K562 treated with DMSO at 1 percent for 24 hours (cell line): ENCODE measurements around the gene CUEDC1. TPM values are rescaled to one million over a fixed set of nuclear protein-coding genes. Genes with fewer than 3 reads are reported as not detected.

ENCODE experiments used
- total RNA-seq: library from RNA; unstranded; fragments of 300-600 nt; gene quantifications from 2 replicates; pipeline ENCODE4 v1.2.3, GENCODE V29; 2022; ENCODE audit warnings: low read depth; ENCODE audit not compliant: insufficient read depth

Gene CUEDC1
- total RNA-seq, result 4.6 and 6.8 TPM in 2 replicates

GRCh38 chr17:57955183-57955931 is at the start of gene CUEDC1:
CUEDC1 (minus strand) TSS chr17:57955412; CDS start chr17:57885564, 69,848 bp downstream.

DNA sequence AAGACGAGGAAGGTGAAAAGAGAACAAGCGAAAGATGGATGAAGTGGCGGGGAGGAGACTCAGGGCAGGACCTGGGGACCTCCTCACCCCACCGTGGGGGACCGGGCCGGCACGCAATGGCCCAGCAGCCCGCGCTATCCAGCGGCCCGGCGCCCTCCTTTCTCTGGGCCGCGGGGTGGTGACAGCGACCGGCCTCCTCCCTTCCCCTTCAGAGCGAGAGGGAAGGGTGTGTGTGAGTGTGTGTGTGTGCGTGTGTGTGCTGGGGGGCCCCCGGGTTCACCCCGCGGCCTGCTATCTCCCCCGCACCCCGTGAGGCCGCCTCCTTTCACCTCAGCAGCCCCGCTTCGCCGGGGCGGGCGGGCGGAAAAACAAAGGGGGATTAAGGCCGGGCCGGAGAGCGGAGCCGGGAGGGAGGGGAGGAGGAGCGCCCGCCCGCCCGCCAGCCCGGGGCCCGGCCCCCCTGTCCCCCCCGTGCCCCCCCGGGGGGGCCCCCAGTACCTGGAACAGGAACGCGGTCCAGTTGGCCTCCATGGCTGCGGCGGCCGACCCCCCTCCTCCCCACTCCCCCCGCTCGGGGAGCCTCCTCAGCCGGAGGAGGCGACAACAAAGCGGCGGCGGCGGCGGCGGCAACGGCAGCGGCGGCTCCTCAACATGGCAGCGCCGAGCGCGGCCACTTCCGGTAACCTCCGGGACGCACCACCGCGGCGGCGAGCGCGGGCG is 32.5 kb upstream of the CUEDC1 start, which contains the start of gene VEZF1:
Gene VEZF1, minus strand, starts transcription at position 674 of the 720 bp plus-strand sequence. Its CDS starts 143 bp downstream, at position 531.

DNA sequence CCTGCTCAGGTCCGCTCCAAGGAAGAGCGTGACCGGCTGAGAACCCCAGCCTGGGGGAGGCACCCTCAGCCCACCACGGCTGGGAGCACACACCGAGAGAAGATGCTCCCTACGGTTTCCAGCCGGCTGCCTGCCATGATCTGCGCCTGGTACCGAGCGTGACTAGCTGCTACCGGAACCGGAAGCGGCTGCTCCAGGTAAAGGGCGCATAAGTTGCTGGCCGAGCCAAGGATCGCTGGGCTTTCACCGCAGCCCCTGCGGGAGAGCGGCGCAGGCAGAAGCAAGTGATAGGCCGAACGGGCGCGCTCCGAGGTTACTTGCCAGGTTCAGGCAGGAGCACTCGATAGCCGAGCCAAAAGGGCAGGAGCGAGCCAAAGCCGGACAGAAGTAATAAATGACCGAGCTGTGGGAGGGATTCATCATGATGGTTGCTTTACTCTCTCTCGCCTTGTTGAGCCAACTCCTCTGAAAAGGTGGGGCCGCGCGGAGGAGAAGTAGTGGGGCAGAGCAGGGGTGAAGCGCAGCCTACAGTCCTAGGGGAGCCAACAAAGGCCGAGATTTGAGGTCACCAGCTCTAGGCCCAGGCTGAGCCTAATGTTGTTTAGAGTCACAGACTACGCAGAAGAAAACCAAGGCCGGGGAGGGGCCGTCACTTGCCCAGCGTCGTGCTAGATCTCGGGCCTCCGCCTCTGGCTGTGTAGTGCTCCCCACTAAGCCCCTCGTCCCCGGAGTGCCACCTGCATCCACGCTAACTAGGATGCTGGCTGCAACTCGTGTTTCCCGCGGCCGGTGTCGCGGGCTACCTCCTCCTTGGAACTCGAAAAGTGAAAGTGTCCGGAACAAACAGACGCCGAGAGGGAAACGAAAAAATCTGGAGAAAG is 105.1 kb downstream of the CUEDC1 start, which contains the start of gene MRPS23:
Gene MRPS23, minus strand, starts transcription at position 171 of the 881 bp plus-strand sequence. Its CDS starts 34 bp downstream, at position 137.

Other genes starting within 250 kb of the CUEDC1 start
- gene CCDC182, start 210.1 kb downstream of the CUEDC1 start, total RNA-seq, result not detected in 2 replicates
- gene MRPS23, start 105.4 kb downstream of the CUEDC1 start, total RNA-seq, result 48.3 and 59.7 TPM in 2 replicates
- 22.4 and 24.7 TPM in 2 replicates for gene VEZF1, start 32.8 kb upstream of the CUEDC1 start, total RNA-seq
- 125 and 130 TPM in 2 replicates for gene SRSF1, start 51.8 kb upstream of the CUEDC1 start, total RNA-seq
- 18.2 and 22.0 TPM in 2 replicates for gene DYNLL2, start 128.0 kb upstream of the CUEDC1 start, total RNA-seq
- gene OR4D1, start 193.0 kb upstream of the CUEDC1 start, total RNA-seq, result not detected in 2 replicates
- gene OR4D2, start 211.6 kb upstream of the CUEDC1 start, total RNA-seq, result not detected in 2 replicates
- 0.24 and 0.60 TPM in 2 replicates for gene EPX, start 237.3 kb upstream of the CUEDC1 start, total RNA-seq